DMS153 (cell line): ENCODE results near the gene KHNYN.
"Not testable (repeated sequence)": the region's sequence is repeated elsewhere in the genome, so short reads cannot be mapped to it uniquely, and the experiment has no call there.

Source experiments
- DNase-seq: peaks from one replicate; lab custom pipeline; 2025; lab: John Stamatoyannopoulos, UW

The KHNYN gene

GRCh38 chr14:24438223-24439097 is 8.7 kb downstream of the KHNYN start:
- no peak for DNase-seq

GRCh38 chr14:24439257-24439656 is 9.5 kb downstream of the KHNYN start:
- no peak for DNase-seq

- DNase-seq = no peak
These were observed 10.3 kb downstream of the KHNYN start for GRCh38 chr14:24439830-24440605.

GRCh38 chr14:24440606-24441399 is 11.0 kb downstream of the KHNYN start:
- DNase-seq = no peak

- no peak for DNase-seq
These were observed 11.7 kb downstream of the KHNYN start for GRCh38 chr14:24441485-24441884.

- DNase-seq = no peak
These were observed 12.1 kb downstream of the KHNYN start for GRCh38 chr14:24441904-24442239.

- peak; percentile 98 for DNase-seq
These were observed 12.7 kb downstream of the KHNYN start, which contains the start of gene SDR39U1 for GRCh38 chr14:24442240-24443052. Gene SDR39U1, minus strand, starts transcription at chr14:24442776. Its CDS starts 7 bp downstream, at chr14:24442769.

- no peak for DNase-seq
These were observed 13.4 kb downstream of the KHNYN start for GRCh38 chr14:24443053-24443665.

- not testable (repeated sequence) for DNase-seq
These were observed 21.1 kb downstream of the KHNYN start for GRCh38 chr14:24450828-24451227.

GRCh38 chr14:24456980-24457379 is 27.2 kb downstream of the KHNYN start:
- DNase-seq = no peak

- no peak for DNase-seq
These were observed 29.0 kb downstream of the KHNYN start for GRCh38 chr14:24458736-24459135.

- DNase-seq = no peak
These were observed 29.6 kb downstream of the KHNYN start for GRCh38 chr14:24459331-24459730.

GRCh38 chr14:24461336-24461735 is 31.6 kb downstream of the KHNYN start:
- no peak for DNase-seq

GRCh38 chr14:24463017-24463883 is 33.5 kb downstream of the KHNYN start:
- no peak for DNase-seq

- DNase-seq = no peak
These were observed 34.4 kb downstream of the KHNYN start for GRCh38 chr14:24463884-24464785.

- no peak for DNase-seq
These were observed 35.6 kb downstream of the KHNYN start for GRCh38 chr14:24465368-24465767.

- no peak for DNase-seq
These were observed 36.1 kb downstream of the KHNYN start for GRCh38 chr14:24465805-24466204.

GRCh38 chr14:24470450-24470849 is 40.7 kb downstream of the KHNYN start:
- DNase-seq = not testable (repeated sequence)

- DNase-seq = no peak
These were observed 43.5 kb downstream of the KHNYN start for GRCh38 chr14:24473211-24473610.
